SKM-1 (cell line): ENCODE data around the gene PDCD11.

Experiments
- DNase-seq: peaks from one replicate; lab custom pipeline; 2025; ENCODE audit not compliant: unreplicated experiment; lab: John Stamatoyannopoulos, UW

PDCD11 gene

GRCh38 chr10:103450201-103450695, 53.8 kb downstream of the PDCD11 start:
- no peak for DNase-seq

- DNase-seq: no peak
Observed at GRCh38 chr10:103451091-103451813, 54.8 kb downstream of the PDCD11 start.

GRCh38 chr10:103451831-103452505, 55.5 kb downstream of the PDCD11 start, which contains the start of gene CALHM2:
Gene CALHM2 (minus strand): TSS chr10:103452370. CDS start chr10:103449941, 2,429 bp downstream.
- DNase-seq: peak; percentile 32

- no peak for DNase-seq
Observed at GRCh38 chr10:103452506-103453230, 56.2 kb downstream of the PDCD11 start.

GRCh38 chr10:103454026-103454425, 57.6 kb downstream of the PDCD11 start:
- DNase-seq: no peak

GRCh38 chr10:103455235-103455634, 58.8 kb downstream of the PDCD11 start:
- DNase-seq: no peak

GRCh38 chr10:103456074-103456660, 59.7 kb downstream of the PDCD11 start:
- no peak for DNase-seq

GRCh38 chr10:103457176-103457712, 60.8 kb downstream of the PDCD11 start:
- DNase-seq: no peak

GRCh38 chr10:103457896-103458583, 61.6 kb downstream of the PDCD11 start:
- DNase-seq: no peak

- DNase-seq: no peak
Observed at GRCh38 chr10:103458720-103459119, 62.3 kb downstream of the PDCD11 start, which contains the start of gene CALHM1. Gene CALHM1 (minus strand): TSS chr10:103458900. CDS start chr10:103458751, 149 bp downstream.

- DNase-seq: no peak
Observed at GRCh38 chr10:103459615-103460014, 63.2 kb downstream of the PDCD11 start.

- DNase-seq: no peak
Observed at GRCh38 chr10:103463499-103463898, 67.1 kb downstream of the PDCD11 start.

GRCh38 chr10:103465411-103466179, 69.2 kb downstream of the PDCD11 start:
- DNase-seq: no peak

GRCh38 chr10:103466734-103467133, 70.3 kb downstream of the PDCD11 start:
- DNase-seq: no peak

GRCh38 chr10:103467406-103467805, 71.0 kb downstream of the PDCD11 start:
- DNase-seq: no peak

GRCh38 chr10:103469201-103469600, 72.8 kb downstream of the PDCD11 start:
- no peak for DNase-seq

- peak; percentile 90 for DNase-seq
Observed at GRCh38 chr10:103470761-103471653, 74.6 kb downstream of the PDCD11 start.

GRCh38 chr10:103472005-103472404, 75.6 kb downstream of the PDCD11 start:
- DNase-seq: peak; percentile 57
